OCI-M1 (cell line): ENCODE results near the gene NEB.
"Not testable (repeated sequence)": the region's sequence is repeated elsewhere in the genome, so short reads cannot be mapped to it uniquely, and the experiment has no call there.

Experiments used
- DNase-seq: peaks from one replicate; lab custom pipeline; 2025; lab: John Stamatoyannopoulos, UW

Gene NEB

GRCh38 chr2:151758744-151759143, 24.5 kb upstream of the NEB start:
- DNase-seq = no peak

GRCh38 chr2:151757861-151758260, 23.6 kb upstream of the NEB start:
- DNase-seq = no peak

GRCh38 chr2:151756820-151757219, 22.5 kb upstream of the NEB start:
- peak; percentile 15 for DNase-seq

GRCh38 chr2:151754253-151754897, 20.1 kb upstream of the NEB start:
- no peak for DNase-seq

- DNase-seq = no peak
These were observed 19.3 kb upstream of the NEB start for GRCh38 chr2:151753540-151753939.

GRCh38 chr2:151745261-151745660, 11.0 kb upstream of the NEB start:
- DNase-seq = not testable (repeated sequence)

- DNase-seq = peak; percentile 20
These were observed 3.9 kb downstream of the NEB start for GRCh38 chr2:151730262-151730975.

GRCh38 chr2:151729837-151730236, 4.4 kb downstream of the NEB start:
- no peak for DNase-seq

GRCh38 chr2:151729415-151729811, 4.9 kb downstream of the NEB start:
- no peak for DNase-seq

- no peak for DNase-seq
These were observed 5.4 kb downstream of the NEB start for GRCh38 chr2:151728804-151729414.

GRCh38 chr2:151727593-151728552, 6.4 kb downstream of the NEB start:
- DNase-seq = no peak

GRCh38 chr2:151721161-151721560, 13.1 kb downstream of the NEB start:
- DNase-seq = no peak

GRCh38 chr2:151720521-151720920, 13.8 kb downstream of the NEB start:
- DNase-seq = no peak

GRCh38 chr2:151718796-151719195, 15.5 kb downstream of the NEB start:
- no peak for DNase-seq

GRCh38 chr2:151718247-151718646, 16.0 kb downstream of the NEB start:
- no peak for DNase-seq

GRCh38 chr2:151716721-151717120, 17.6 kb downstream of the NEB start:
- no peak for DNase-seq

GRCh38 chr2:151713291-151713903, 20.9 kb downstream of the NEB start:
- DNase-seq = no peak

GRCh38 chr2:151711025-151711424, 23.3 kb downstream of the NEB start:
- no peak for DNase-seq

- DNase-seq = no peak
These were observed 25.5 kb downstream of the NEB start for GRCh38 chr2:151708788-151709187.

- no peak for DNase-seq
These were observed 26.4 kb downstream of the NEB start for GRCh38 chr2:151707857-151708256.

GRCh38 chr2:151704480-151704961, 29.8 kb downstream of the NEB start:
- DNase-seq = not testable (repeated sequence)

- not testable (repeated sequence) for DNase-seq
These were observed 36.1 kb downstream of the NEB start for GRCh38 chr2:151698134-151698533.
